HG02840 (cell line): Measurements from ENCODE around the gene SKI.

Experiments used
- ATAC-seq: cut with Tn5 transposase; IDR thresholded peaks from one replicate; pipeline ENCODE4 v1.9.1; 2021; ENCODE audit warnings: mild to moderate bottlenecking, moderate library complexity, moderate number of reproducible peaks; ENCODE audit not compliant: unreplicated experiment, low FRiP score

SKI gene

DNA sequence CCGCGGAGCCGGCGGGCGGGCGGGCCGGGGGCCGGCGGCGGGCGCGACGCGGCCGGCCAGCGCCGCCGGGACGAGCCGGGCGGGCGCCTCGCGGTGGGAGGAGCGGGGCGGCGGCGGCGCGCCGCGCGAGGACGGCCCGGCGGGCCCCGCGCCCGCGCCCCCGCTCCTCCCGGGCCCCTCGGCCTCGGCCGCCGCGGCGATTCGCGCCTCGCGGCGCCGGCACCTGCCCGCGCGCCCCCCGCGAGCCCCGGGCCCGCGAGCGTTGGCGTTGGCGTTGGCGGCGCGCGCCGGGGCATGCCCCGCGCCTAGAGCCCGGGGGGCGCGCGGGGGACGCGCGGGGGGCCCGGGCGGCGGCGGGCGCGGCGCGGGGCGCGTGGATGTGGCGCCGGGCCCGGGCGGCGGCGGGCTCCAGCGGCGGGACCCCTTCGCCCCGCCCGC, at the start of gene SKI:
SKI (plus strand) TSS at position 163 of the 438 bp plus-strand sequence. CDS start 448 bp downstream, outside the sequence.
- no peak for ATAC-seq

DNA sequence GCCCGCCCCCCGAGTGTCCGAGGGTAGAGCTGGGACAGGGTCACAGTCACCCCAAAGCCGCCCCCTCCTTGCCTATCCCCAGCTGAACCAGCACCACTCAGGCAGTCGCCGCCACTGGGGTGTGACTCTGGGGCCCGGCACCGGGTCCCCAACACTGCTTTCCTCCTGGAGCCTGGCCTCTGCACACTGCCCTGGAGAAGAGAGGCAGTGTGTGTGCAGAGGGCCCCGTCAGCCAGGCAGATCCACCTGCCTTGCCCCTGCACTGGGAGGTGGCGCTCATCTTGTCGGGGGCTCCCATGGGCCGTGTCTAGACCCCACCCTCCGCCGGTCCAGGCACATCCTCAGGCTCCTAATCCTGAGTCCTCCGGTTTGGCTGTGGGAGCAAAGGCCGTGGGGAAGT, 49.2 kb upstream of the SKI start:
- no peak for ATAC-seq

DNA sequence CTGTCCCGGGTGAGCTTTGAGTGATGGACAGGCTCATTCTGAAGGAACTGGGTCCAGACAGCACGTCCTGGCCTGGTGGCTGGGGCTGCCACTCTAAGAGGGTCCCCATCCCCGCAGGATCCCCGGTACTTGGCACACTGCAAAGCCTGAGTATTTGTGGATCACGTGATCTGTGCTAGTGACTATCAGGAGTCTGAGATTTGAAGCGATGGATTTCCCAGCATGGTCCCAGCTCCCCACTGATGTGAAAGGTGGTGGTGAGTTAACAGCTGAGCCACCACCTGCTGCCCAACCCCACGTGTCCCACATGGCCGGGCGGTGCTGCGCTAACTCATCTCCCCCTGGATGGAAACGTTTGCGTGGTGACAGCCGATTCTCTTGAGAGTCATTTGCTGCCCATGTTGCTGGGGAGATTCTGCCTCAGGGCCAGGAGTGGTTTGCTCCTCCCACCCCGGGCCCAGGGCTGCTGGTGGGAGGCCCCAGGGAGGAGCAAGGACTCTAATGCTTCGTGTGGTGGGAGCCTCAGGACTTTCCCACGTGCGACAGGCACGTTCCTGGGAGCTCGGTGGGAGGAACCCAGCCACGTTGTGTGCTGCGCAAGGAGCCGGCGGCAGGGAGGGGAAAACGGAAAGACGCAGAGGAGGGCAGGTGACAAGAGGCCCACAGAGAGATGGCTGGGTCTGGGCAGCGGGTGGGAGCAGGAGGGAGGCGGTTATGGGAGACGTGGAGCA, 48.7 kb upstream of the SKI start:
- ATAC-seq: no peak

DNA sequence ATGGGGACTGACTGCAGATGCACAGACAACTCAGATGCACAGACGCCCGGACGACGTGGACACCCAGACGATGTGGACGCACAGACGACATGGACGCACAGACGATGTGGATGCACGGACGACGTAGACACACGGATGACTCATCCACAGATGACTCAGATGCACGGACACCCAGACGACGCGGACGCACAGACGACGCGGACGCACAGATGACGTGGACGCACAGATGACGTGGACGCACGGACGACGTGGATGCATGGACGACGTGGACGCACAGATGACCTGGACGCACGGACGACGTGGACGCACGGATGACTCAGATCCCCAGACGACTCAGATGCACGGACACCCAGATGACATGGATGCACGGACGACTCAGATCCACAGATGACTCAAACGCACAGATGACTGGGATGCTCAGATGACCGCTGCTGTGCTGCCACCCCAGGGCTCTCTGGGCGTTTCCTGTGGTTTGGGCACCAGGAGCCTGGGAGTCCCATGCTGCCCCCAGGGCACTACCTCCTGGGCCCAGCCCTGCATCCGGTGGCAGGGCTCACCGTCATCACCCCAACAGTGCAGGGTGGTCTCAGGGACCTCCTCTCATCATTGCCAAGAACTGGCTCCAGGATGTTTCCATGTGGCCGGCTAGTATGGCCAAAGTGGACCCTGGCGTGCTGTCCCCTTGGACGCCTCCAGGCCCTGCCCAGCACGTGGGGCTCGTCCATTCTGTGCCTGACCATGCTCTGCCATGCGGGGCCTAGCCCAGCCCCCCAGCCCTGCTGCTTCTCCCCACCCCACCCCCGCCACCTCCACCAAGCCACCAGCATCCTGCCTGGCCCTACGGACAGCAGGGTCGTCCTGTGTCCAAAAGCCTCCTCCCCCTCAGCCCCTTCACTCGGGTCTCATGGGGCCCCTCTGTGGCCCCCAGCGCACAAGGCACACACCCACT, 47.5 kb upstream of the SKI start:
- ATAC-seq: no peak

DNA sequence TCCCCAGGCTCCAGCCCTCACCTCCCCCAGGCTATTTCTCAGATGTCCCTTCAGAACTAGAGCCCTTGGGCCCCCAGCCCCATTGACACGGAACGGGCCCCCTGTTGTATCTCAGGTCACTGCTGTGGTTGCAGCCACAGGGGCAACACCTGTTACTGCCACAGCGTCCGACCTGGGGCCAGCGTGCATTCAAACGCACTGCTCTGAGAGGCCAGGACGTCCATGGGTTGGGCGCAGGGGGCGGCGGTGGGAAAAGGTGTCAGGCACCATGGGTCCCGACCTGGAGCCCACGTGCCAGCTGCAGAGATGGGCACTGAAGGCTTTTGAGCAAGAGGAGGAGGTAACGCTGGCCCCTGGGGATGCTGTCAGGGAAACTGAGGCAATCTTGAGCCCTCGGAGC, 46.8 kb upstream of the SKI start:
- ATAC-seq: no peak

DNA sequence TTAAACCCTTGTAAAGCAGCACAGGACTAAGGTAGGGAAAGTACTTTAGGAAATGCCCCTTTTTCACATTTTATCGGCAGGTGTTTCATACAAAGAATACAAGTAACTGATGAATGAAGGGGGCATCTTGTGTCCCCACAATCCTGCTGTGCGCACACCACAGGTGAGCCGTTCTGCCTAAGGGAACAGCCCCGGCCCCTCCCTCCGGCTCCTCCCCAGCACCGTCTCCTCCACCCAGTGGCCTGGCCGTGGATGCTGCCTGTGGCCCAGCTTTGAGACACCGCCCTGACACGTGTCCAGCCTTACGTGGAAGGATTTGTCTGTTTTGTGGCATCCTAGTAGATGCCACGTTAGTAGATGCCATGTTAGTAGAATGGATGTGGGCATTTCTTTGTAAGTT, 46.4 kb upstream of the SKI start:
- no peak for ATAC-seq

DNA sequence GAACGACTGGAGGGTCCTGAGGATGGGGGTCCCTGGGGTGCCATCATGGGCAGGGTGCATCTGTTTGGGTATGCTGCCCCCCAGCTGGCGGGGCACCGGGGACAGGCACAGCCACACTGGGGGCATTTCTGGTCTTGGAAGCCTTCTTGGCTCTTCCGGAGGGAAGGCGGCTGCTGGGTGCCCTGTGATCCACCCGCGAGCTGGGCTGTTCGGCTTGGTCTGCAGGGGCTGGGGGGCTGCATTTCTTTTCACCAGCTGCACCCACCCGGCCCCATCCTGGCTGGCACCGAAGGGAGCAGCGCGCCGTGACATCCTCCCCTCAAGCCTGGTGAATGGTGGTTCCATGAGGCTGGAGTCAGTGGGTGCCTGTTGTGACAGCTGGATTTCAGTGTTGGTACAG, 45.7 kb upstream of the SKI start:
- no peak for ATAC-seq

DNA sequence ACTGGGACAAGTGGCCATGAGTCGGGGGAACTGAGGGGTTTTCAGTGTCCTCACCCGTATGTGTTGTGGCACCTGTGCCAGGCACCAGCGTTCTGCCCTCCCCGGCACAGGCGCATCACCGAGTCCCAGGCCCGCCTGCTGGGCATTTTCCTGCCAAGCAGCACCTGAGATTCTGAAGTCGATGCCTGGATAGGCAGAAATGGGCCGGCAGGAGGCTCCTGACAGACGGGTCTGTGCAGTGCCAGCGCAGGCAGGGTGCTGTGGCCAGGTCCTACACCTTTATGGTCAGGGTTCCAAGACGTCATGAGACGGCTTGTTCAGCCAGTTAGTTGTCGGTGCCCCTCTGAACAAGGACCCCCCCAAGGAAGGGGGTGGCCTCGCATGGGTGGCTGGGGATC, 44.2 kb upstream of the SKI start:
- no peak for ATAC-seq

DNA sequence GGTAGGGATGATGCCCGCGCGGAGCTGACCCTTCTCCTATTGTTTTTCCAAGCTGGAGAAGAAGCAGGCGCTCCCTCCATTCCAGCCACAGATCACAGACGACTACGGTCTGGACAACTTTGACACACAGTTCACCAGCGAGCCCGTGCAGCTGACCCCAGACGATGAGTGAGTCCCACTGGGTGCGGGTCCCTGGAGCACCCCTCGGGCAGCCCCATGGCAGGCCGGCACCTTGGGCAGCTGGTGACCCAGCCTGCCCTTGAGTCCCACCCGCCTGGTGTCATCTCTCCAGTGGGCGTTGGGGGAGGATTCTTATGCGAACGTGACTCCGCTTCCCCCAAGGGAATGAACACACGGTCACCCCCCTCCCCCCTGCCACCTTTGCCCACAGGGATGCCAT, 43.6 kb upstream of the SKI start:
- ATAC-seq: no peak

DNA sequence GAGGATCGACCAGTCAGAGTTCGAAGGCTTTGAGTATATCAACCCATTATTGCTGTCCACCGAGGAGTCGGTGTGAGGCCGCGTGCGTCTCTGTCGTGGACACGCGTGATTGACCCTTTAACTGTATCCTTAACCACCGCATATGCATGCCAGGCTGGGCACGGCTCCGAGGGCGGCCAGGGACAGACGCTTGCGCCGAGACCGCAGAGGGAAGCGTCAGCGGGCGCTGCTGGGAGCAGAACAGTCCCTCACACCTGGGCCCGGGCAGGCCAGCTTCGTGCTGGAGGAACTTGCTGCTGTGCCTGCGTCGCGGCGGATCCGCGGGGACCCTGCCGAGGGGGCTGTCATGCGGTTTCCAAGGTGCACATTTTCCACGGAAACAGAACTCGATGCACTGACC, 43.2 kb upstream of the SKI start:
- ATAC-seq: no peak

DNA sequence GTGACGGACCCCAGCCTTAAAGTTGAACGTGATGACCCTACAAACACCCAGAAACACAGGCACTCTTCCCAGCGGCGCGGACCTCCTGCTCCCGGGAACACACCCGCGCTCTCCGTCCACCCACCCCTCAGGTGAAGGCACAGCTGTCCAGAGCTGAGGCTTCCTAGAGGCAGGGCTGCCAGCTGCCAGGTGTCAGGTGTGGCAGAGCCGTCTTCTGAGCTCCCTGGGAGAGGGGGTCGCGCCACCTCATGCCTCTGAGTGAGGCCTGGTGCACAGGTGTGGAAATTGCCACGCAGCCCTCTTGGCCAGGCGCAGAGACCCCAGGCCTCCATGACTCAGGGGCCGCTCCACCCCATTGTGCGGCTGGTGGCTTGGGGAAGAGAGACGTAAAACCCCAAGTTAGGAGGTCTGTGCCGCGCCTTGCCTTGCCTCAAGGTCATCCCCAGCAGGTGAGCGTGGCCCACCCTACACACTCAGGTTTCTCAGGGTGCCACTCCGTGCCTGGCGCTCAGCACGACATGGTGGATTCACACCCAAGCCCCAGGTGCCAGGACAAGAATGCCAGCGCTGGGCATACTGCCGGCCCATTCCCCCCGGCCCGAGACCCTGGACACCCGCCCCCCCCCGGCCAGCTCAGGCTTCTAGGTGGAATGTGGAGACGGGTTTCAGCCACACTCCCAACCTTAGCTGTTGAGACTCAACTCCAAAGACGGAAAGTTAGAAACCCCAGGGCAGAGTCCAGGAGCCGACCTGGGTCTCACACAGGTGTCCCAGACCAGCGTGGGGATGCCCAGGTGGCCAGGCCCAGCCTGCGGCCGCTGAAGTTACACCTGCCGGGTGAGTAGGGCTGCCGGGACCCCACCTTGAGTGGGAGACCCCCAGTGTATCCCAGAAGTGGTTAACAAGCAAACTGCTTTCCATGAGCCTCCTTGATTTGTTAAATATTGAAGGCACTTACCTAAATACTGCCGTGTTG, 42.0 kb upstream of the SKI start:
- no peak for ATAC-seq

DNA sequence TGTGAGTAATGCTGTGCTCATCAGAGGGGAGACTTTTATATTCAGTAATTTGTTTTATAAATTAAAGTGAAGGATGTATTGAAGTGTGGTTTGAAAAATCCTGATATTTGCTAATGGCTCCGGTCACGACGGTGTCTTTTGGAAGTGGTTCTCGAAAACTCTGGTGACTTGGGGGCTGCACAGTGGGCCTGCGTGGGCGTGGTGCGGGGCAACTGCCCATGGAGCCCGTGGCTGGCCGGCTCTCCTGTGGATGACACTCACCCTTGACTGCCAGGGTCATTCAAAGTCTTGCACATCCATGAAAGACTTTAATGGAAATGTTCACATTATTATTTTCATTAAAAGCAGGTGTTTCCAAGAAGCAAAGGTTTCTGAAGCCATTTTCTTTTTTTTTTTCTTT, 41.2 kb upstream of the SKI start:
- no peak for ATAC-seq

DNA sequence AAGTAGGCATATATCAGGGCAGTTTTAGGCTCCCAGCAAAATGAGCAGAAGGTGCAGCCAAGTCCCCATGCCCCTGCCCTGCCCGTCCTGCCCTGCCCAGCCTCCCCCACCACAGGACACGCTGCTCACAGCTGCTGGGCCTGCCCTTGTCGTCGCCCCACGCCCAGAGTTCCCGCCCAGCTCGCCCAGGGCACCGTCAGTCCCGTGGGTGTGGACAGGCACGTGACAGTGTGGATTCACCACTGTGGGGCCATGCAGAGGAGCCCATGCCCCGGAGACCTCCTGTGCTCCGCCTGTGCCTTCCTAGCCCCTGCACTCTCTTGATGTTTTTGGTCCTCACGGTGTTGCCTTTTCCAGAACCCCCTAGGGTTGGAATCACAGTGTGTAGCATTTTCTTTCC, 40.5 kb upstream of the SKI start:
- no peak for ATAC-seq

DNA sequence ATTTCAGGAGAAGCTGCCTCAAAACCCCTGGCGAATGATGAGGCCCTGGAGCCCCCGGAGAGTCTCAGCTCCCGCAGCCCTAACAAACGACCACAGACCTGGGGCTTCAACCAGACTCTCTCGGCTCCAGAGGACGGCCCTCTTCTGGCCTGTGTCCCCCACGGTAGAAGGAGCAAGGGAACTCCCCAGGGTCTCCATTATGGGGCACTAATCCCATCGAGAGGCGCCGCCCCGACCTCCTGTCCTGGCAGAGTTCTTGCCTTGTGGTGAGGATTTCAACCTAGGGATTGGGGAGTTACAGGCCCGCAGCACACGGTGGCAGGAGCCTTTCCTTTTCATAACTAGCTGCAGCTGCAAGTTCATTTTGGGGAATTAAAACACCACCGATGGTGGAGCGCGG, 39.8 kb upstream of the SKI start:
- no peak for ATAC-seq

DNA sequence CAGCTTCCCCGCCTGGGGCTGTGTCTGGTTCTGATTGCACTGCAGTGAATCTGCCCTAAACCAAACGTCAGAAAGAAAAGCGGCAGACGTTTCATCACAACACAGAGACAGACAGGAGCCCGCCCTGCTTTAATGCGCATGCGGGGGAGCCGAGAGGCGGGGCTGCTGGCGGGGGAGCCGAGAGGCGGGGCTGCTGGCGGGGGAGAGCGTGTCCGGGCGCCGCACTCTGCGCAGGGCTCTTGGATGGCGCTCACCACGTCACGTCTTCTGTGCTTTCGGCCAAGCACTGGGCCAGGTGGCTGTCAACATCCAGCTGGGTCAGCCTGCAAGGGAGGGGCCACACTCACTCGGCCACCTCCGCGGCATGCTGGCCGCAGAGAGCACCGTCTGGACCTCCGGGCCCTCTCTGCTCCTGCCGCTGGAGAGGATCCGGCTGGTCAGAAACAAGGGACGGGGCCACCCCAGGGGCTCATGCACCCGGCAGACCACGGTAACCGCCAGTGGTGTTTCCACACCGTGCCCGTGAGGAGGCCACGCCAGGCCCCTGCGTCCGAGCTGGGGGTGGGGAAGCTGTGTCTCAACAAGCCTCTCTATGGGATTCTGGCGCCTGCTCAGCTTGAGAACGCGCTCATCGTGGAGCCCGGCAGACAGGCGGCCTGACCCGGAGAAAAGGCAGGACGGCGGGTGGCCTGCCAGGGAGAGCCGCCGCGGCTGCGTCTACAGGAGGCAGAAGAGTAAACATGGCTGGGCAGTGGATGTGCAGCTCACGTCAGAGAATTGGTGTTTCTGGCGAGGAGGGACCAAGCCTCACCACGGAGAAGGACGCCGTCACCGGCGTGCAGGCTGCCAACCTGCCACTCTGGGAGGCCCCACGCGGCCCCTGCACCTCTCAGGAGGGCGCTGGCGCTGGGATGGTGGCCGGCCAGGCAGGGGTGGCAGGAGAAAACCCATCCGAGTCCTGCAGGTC, 38.4 kb upstream of the SKI start:
- peak; percentile 57 for ATAC-seq

DNA sequence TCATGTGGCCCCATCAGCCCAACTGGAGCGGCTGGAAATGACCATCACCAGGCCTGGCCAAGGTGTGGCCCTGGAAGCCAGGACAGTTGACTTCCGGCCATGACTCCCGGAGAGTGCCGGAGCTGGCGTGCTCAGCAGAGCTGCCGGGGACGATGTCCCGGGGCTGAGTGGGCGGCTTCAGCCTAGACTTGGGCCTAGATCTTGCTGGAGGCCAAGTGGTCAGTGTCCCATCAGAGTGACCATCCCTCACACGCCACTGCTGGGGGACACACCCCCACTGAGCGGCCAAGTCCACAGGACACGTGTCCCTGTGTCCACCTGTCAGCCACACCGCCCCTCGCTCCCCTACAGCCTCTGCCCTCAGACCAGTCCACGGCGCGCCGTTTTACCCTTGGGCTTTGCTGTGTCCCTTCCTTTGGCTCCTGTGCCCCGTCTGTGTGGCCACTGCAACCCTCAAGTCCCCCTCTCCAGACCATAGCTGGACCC, 37.6 kb upstream of the SKI start:
- ATAC-seq: no peak

DNA sequence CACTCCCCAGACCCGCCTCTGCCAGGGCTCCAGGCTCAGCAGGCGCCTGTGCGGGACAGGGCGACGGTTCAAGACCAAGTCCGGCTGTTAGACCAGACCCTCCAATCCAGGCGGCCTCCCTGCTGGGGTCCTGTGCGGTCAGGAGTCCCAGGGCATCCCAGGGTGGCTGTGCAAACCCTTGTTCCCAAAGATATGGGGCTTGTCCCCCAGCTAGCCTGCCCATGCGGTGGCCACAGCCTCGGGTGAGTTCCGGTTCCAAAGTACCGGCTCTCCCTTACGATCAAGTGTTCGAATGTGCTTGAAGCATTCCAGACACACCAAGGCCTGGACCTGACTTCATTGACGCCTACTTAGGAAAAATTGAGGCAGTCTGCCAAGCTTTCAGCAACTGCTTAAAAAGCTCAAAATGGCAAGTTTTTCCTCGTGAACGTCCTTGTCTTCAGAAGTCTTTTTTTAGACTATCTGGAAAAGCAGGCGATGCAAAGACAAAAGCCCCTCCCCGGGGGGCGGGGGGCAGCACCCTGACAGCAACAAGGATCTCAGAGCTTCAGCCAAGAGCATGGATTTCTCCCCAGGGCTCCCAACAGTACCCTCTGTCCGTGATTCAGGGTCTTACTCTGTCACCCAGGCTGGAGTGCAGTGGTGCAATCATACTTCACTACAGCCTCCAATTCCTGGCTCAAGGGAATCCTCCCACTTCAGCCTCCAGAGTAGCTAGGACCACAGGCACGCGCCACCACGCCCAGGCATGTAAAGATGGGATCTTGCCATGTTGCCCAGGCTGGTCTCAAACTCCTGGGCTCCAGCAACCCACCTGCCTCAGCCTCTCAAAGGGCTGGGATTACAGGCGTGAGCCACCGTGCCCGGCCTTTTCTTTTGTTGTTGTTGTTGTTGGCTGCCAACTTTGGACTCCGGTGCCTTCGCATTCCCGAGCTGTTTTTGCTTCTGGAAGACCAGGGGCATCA, 35.8 kb upstream of the SKI start:
- ATAC-seq: no peak
